Inferior parietal cortex (tissue), 1 donor: ENCODE data around the gene RAB3GAP2.
"Not testable (repeated sequence)": the region's sequence is repeated elsewhere in the genome, so short reads cannot be mapped to it uniquely, and the experiment has no call there.

ENCODE experiments used
- DNase-seq: peaks from one replicate; pipeline ENCODE4 v3.0.0-alpha.2; 2016; ENCODE audit errors: extremely low spot score

Gene RAB3GAP2

DNA sequence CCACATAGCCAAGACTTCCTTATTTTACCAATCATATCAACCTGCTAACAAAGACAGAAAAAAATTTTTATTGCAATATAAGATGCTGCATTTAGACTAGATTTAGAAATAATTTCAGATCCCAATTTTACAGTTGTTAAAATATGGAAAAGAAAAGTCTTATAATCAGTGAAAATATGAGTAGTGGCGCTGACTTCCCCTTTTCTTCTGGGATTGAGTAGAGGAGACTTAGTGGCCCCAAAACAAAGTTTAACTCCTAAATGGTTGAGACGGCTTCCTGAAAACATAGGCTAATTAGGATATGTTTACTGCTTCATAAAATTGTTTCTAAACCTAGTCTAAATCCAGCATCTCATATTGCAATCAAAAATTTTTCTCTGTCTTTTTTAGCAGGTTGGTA is 68.4 kb downstream of the RAB3GAP2 start:
- DNase-seq, result no peak

DNA sequence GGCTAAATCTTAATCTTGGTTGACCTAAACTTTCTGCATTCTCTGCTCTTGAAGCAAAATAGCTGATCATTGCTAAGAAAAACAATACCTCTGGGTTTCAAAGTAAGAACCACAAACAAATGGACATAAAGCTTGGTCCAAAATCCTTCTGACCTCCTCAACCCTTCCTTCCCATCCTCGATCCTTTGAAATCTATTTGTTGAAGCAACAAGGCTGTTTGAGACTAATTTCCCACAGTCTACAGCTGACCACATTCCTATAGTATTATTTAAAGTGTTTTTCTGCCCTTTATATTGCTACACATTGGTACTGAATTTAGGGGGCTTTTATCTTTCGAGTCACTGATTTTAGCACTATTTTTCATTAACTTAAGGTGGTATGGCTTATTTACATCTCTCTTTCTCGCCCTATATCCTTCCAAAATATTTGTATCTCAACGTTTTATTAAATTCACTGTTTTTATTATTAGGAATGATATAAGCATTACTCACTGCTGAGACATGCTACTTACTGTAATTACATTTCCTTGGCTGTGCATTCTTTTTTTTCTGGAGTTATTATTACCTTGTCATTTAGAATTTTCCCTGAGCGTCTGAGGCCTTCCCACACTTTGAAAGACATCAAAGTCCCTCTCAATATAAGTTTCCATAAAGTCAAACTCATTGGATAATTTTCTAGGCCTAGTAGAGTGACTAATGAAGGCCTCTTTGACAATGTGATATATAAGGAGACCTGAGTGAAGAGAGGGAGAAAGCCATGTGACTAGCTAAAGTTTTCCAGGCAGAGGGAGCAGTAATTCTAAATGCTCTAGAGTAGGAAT is 73.9 kb downstream of the RAB3GAP2 start:
- DNase-seq, result no peak

DNA sequence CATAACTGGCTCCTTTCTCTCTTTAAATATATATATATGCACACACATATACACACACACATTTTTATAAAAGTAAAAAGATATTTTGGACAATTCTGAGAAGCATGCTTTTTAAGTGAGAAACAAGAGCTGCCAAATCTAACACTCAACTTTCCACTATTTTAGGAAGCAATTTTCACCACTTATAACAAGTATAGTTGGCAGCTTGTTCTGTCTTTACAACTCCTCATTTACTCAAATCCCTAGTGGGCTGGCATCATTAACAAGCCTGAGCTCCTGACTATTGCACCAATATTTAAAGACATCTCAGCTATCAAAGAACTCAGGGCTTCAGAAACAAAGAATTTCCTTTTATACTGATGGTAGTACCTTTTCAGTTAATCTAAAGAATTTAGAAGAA is 76.6 kb downstream of the RAB3GAP2 start:
- DNase-seq, result peak; percentile 28

DNA sequence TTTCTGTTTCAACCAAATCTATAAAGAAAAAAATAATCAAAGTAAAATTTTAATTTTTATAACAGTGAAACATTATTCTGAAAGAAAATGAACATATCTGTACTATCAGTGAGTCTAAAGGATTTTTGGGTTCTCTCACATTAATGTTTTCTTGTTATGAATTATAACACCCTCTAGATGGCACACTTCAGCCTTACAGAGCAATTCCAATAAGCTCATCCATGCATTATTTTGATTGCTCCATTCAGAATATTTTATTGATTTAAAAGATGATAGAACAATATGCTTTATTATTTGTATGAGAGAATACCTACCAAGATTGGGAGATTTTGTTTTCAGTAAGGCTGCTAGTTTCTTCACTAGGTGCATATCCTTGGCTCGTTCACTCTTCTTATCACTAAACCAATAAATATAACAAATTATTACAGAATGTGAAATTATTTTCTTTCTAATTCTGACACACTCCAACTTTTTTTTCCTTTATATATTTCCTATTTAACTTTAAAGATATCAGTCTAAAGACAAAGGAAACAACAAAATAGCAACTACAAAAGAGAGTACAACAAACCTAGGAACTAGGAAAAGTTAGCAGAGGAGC is 82.4 kb downstream of the RAB3GAP2 start:
- DNase-seq, result peak; percentile 50

DNA sequence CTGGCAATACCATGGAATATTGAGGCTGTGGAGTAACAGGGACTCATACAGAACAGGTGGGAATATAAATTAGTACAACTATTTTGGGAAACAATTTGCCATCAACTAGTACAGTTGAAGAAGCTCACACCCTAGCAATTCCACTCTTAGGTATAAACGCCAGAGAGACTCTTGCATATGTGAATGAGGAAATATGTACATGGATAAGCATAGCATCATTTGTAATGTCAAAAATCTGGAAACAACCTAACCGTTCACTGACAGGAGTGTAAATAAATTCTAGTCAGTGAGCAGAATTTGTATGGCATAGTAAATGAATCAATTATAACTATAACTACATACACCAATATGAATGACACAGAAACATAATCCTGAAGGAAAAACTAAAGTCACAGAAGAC is 83.7 kb downstream of the RAB3GAP2 start:
- no peak for DNase-seq

DNA sequence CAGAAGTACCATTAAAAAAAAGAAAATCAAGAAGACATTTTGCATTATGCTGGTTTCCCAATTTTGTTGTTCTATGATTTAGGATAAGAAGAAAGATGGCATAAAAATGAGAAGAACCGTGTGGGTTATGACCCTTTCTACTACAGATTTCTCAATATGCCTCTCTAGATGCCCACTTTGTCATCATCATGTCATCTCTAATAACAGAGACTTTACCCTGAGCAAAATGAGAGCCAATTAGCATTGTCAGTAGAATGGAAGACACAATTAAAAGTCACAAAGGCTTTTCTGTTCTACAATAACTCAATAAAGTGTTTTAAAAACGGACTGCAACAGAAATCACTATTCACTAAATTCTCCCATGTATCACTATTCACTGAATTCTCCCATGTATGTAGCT is 85.5 kb downstream of the RAB3GAP2 start:
- no peak for DNase-seq

DNA sequence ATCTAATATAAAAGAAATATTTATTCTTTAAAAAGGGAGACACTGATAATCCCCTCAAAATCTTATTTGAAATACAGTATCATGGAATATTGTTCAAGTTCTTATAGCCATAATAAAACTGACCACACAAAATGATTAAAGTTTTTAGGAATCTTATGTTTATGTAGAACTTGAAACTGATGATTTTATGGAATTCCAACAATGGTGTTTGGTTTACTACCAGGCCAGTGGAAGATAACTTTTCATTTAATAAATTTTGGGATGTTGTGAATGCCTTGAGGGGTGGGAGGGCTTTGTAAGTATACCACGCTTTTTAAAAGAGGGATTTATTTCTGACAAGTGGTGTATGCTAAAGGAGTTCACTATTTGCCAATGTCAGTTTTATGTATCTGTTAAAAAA is 87.7 kb downstream of the RAB3GAP2 start:
- no peak for DNase-seq

DNA sequence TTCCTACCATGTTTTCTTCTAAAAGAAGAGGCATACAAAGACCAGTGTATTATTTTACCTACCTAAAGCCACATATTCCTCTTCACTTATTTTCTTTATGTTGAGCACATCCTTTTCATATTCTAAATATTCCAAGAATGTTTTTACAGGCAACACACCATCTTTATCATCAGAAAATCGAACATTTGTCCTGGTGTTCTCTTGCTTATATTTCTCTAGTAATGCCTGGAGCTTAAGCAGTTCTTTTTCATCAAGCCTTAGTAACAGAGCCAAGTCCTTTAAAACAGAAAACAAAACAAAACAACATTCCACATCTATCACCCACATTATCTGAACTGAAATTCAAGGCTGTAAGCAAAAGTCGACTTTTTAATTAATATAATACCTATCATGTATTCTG is 89.6 kb downstream of the RAB3GAP2 start:
- DNase-seq, result no peak

DNA sequence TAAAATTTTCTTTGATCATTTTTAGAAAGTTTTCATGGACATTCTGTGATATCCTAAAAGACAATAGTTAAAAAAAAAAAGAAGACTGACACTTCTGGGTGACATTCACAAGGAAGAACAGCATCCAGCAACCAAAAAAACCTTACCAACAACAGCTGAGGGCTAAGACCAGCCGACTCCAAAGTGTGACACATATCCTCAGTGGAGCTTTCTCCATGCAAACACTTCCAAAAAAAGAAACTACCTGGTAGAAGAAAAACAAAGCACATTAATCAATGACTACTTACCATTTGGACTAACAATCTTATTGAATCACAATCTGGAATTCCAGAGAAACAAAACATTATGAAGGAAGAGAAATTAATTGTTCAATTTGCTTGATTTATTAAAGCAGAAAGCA is 90.1 kb downstream of the RAB3GAP2 start:
- no peak for DNase-seq

DNA sequence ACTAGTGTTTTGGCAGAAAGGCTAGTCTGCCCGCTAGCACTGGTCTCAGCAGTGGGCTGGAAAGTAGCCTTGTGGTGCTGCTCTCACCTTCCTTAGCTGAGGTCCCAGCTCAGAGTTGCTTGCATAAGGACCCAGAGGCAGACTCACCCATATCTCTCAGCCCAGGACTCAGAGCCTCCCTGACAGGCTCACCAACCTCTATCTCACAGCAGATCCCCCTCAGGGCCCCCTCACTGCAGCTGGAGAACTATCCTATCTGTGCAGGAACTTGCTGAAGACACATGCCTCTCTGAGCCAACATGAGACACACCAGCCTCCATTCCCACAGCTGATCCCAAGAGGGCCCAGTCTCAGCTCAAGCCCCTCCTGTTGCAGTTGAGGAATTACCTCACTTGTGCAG is 95.7 kb downstream of the RAB3GAP2 start:
- no peak for DNase-seq

DNA sequence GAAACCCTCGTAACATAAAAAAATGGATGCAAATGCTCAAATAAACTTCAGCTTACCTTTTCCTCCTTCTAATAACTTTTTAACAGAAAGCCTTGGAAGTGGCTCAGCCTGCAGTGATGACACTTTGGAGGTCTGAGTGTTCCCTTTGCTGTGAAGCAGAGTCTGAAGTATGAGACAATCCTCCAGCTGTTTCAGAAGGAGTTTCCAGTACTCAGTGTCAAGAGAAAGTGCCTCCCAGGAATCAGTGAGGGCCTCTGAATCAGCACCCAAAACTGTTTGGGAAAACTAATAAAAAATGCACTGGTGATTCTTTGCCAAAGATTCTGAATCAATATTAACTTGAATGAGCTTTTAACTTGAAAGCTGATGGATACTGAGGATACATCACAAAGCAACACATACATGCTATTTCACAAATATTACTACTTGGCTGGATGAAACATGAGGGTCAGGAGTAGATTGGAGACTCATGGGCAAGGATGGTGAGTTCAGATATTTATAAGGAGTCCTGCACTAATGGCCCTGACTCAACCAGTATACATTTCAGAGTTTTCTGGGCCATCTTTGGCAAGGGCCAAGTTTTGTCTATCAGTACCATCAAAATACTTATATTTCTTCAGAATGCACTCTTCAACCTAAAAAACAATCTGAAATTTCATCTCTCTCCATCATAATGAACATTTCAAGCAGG is 101.3 kb downstream of the RAB3GAP2 start:
- DNase-seq, result no peak

DNA sequence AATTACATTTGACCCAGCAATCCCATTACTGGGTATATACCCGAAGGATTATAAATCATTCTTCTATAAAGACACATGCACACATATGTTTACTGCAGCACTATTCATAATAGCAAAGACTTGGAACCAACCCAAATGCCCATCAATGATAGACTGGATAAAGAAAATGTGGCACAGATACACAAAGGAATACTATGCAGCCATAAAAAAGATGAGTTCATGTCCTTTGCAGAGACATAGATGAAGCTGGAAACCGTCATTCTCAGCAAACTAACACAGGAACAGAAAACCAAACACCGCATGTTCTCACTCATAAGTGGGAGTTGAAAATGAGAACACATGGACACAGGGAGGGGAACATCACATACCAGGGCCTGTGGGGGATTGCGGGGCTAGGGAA is 102.4 kb downstream of the RAB3GAP2 start:
- not testable (repeated sequence) for DNase-seq

DNA sequence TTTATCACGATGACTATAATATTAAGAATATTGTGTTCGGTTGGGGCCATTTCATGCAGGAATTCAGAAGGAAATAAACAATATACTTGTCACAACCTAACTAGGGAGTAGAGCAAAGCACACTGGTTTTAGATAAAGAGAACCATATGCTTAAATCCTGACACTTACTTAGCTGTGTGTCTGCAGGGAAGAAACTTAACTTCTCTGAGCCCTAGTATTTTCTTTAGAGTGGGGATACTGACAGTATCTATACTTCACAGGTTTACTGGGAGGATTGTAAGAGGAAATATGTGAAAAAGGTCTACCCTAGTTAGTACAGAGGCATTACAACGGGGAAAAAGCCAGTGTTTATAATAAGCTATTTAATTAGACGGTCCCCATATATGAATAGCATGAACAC is 105.4 kb downstream of the RAB3GAP2 start:
- DNase-seq, result no peak

DNA sequence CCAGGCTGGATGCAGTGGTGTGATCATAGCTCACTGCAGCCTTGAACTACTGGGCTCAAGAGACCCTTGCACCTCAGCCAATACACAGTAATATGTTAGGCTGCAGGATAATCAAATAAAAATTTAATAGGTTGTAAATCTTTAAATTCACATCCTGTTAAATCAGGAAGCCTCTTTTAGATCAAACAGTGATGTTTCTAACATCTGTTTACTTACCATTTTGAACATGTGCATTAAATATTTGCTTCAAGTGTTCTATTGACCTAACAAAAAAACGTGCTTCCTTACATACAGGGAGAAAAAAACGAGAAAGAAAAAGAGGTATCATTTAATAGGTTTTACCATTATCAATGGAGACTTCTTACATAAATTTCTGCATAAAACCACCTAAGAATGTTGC is 107.7 kb downstream of the RAB3GAP2 start:
- no peak for DNase-seq

DNA sequence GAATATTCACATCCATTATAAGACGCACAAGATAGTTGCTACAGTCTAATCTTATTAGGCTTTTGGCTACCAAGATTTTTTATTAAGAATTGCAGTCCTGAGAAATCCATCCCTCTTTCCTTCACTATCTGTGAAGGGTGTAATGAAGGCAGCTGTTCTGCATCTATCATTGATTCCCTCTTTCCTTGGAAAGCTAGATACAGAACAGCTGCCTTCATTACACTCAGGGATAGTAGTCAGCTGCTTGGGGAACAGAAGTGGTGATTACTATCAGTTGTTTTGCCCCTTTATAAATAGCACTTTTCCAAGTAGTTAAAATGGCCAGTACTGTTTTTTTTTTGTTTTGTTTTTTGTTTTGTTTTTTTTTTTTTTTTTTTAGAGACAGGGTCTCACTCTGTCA is 108.1 kb downstream of the RAB3GAP2 start:
- DNase-seq, result no peak

DNA sequence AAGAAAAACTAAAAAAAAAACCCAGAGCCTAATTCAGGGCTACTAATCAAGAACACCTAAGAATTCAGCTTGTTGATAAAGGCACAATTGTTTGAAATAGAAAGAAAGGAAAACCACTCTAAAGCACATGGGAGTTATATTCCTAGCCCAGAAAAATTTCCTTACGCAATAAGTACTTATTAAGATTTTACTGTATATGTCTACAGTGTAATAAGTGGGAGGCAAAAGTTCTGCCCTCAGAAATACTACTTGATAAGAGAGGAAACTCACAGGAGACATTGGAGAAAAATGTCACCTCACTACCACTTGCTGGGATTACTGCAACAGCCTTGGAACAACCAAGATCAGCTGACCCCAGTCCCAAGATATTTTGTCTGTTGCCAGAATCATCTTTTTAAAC is 112.2 kb downstream of the RAB3GAP2 start:
- no peak for DNase-seq

DNA sequence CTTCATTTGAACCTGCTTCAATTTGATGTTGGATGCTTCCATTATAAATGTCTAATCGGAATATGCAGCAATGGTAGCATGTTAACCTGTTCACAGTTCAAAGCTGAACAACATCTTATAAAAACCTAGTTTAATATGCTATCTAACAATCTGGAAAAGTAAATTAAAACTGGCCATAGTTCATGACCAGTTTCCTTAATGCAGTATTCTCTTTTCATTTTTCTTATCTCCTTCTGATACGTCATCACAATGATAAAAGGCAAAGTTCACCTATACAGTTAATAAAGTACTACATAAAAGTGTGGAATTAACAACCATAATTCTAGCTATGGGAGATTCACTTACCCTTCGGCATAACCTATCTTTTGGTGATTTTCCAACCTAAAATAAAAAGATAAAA is 113.2 kb downstream of the RAB3GAP2 start:
- no peak for DNase-seq

DNA sequence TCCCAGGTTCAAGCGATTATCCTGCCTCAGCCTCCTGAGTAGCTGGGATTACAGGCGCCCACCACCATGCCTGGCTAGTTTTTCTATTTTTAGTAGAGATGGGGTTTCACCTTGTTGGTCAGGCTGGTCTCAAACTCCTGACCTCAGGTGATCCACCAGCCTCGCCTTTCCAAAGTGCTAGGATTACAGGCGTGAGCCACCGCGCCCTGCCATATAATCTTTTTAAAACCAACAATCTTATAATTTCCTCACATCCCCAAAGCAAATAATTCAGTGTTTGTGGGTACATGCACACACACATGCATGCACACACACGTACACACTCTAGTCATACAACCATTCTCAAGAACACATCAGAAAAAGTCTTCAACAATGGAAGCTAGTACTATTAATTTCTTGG is 113.7 kb downstream of the RAB3GAP2 start:
- DNase-seq, result not testable (repeated sequence)

DNA sequence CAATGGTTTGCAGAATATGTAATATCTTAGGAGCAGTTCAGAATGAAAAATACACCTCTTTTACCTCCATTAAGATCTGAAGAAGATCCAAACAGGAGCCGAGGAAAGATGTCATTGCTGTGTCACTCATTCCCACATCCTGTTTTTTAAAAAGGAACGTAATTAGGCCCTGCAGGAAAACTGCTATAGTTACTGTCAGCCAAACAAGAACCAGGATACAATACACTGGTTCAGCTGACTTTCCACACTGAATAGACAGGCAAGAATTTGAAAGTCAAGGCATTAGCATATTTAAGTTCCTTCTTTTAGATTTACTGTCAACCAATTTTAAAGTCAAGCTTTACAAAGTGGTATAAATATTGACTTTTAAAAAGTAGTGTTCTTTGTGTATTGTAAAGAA is 114.5 kb downstream of the RAB3GAP2 start:
- no peak for DNase-seq

DNA sequence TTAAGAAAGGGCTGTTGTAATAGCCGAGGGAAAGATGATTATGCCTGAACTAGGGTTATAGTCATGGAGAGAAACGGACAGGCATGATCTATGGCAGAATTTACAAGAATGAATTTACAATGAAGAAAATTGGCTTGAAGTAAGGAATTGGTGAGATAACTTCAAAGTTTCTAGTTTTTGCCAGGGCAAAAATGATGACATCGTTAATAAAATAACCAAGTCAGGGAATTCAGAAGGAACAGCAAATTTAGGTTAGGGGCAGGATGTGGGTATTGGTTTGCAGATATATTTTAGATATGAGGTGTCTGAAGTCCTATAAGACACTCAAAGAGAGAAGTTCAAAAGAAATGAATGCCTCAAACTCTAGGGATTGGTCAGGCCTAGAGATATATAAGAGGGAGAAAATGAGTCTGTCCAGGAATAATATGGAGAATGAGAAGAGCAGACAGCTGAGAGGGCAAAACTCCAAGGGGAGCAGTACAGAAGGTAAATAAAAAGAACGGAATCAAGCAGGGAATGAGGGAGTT is 115.6 kb downstream of the RAB3GAP2 start:
- no peak for DNase-seq

DNA sequence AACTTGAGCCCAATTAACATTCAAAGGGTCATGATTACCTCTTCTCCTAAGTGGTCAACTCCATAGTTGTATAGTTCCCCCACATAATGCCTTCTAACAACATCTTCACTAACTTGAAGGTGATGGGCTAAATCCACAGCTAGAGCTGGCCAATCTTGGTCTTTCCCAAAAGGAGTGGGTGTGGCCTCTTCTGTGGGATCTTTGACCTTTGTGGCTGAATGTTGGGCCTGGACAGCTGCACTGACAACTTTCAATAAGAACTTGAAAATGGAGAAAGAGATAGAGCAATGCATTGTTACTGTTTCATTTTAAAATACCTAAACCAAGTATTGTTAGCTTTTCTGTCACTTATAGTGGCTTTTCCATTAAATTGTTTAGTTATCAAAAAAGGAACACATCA is 119.1 kb downstream of the RAB3GAP2 start:
- no peak for DNase-seq

DNA sequence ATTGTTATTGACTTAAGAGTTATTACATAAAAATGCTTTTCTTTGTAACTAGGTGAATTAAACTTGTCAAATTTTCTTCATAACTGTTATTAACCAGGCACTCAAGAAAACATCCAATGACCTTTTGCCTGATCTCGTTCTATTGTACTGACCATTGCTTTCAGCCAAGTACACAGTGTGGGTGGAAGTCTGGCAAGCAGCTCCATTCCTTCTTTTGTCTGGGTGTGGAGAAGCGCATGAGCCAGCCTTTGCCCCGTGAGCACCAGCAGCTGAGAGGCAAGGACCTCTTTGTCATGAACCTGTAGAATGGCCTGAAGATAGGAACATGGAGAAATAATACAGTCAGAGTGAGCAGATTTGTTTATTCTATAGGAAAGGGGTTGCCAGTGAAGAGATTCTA is 120.8 kb downstream of the RAB3GAP2 start:
- no peak for DNase-seq

DNA sequence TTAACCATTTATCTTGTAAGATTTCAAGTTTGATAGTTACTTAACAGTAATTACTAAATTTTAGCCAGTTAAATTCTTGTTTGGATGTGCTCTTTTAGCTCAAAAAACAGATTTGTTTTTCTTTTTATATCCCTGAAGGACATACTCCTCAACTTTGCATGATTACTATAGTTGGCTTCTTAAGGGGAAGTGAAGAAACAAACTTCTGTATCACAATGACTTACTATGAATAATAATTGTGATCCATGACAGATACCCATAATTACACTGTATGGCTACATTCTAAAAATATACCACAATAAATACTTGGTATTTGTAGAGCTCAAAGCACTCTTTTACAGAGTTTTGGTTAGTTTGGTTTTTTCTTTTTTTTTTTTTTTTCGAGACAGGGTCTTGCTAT is 122.5 kb downstream of the RAB3GAP2 start:
- DNase-seq, result no peak
